Activated CD8-positive, alpha-beta memory T cell treated with anti-CD3 and anti-CD28 coated beads, Interleukin-2, amount 10 ng/mL, durations not matched to agents 7 days and 5 days (primary cell): ENCODE results near the gene RPL19. TPM values are rescaled to one million over a fixed set of nuclear protein-coding genes. Genes with fewer than 3 reads are reported as not detected.
A peak's percentile ranks its signal among the peaks of the same experiment; 100 is the strongest.

Source experiments
- ATAC-seq: fragments of 150-1000 bp; cut with Tn5 transposase; one replicate; pipeline ENCODE4 v1.10.0; 2021; ENCODE audit warnings: moderate library complexity
- CTCF ChIA-PET: fragments of 350-600 bp; sonication (Branson Sonifier 250); formaldehyde crosslinking; loops from one replicate; lab custom pipeline; 2021; ENCODE audit warnings: antibody characterized with exemption; lab: Charles Lee
- DNase-seq: peaks from one replicate; pipeline ENCODE4 v3.0.0-alpha.2; 2020
- H3K27ac Mint-ChIP-seq: one replicate; pipeline ENCODE4 v1.8.0; 2021; ENCODE audit warnings: mild to moderate bottlenecking, mixed read lengths
- H3K27me3 Mint-ChIP-seq: one replicate; pipeline ENCODE4 v1.8.0; 2021; ENCODE audit warnings: mixed read lengths
- H3K36me3 Mint-ChIP-seq: one replicate; pipeline ENCODE4 v1.8.0; 2021; ENCODE audit warnings: mild to moderate bottlenecking, mixed read lengths
- H3K4me1 Mint-ChIP-seq: one replicate; pipeline ENCODE4 v1.8.0; 2021; ENCODE audit warnings: mixed read lengths
- H3K4me3 Mint-ChIP-seq: one replicate; pipeline ENCODE4 v1.8.0; 2021; ENCODE audit warnings: mild to moderate bottlenecking, moderate library complexity, mixed read lengths
- H3K9me3 Mint-ChIP-seq: one replicate; pipeline ENCODE4 v1.8.0; 2022; ENCODE audit warnings: low read depth, mixed read lengths
- total RNA-seq, 2 experiments: library from RNA; stranded (reverse); gene quantifications; one replicate each; pipeline ENCODE4 v1.2.3, GENCODE V29; 2021

Gene RPL19
- total RNA-seq, 2 experiments from 2014 or later = 1,859 to 1,928 TPM

DNA sequence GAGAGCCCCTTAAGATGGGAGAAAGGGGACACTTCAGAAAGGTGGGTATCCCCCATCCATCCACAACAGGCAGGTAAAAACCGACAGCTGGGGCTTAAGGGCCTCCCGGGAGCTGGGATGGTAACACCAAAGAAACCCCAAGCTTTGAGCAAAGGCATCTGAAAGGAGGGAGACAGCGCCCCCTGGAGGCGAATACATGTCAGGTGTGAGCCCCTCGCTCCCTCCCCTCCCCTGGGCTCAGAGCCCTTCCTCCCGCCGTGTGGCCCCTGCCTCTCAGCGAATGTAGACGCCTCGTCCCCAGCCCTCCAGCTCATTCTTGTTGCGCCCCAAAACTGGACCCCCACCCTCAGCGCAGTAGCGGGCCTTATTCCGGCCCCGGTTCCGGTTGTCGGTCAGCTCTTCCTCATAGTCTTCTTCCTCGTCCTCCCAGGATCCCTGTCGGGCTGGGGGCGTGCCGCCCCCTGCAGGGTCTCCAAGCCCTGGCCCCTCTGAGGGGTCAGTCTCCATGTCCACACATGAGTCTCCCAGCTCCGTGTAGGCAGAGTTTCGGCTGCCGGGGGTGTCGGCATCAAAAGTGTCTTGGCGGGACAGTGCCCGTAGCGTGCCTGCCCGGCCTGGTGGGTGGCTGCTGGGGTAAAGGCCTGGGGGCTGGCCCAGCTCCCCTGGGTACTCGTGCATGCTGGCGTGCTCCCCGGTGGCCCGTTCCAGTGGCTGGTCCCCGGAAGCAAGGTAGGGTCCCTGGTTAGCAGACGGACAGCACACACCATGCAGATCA, 25.0 kb upstream of the RPL19 start:
- CTCF ChIA-PET = interaction anchor here (0.6 to 20.6 kb wide), 55 partner anchors 9 to 413 kb away, joined by 3 to 516 read pairs (median 4); partner anchors contain the start of genes ARL5C, CACNB1, FBXO47 and LASP1NB
- no peak overlapping the region for H3K27ac Mint-ChIP-seq
- ATAC-seq (peak; percentile 85), DNase-seq (peak; percentile 84)
- H3K27me3 Mint-ChIP-seq = no peaks in the 10 kb centered on the region
- no peaks in the 10 kb centered on the region for H3K9me3 Mint-ChIP-seq
- no peak overlapping the region for H3K4me3 Mint-ChIP-seq
- H3K4me1 Mint-ChIP-seq = peaks cover 23% of the 10 kb centered on the region
- H3K36me3 Mint-ChIP-seq = peaks cover 11% of the 10 kb centered on the region

GRCh38 chr17:39175695-39176093, 24.4 kb upstream of the RPL19 start:
- Mint-ChIP-seq H3K27ac (no peak overlapping the region), H3K27me3 (no peaks in the 10 kb centered on the region), H3K4me1 (peaks cover 18% of the 10 kb centered on the region), H3K9me3 (no peaks in the 10 kb centered on the region), H3K36me3 (peaks cover 11% of the 10 kb centered on the region), H3K4me3 (no peak overlapping the region)
- ATAC-seq = no peak
- DNase-seq = no peak
- CTCF ChIA-PET = interaction anchor here (1.1 to 20.6 kb wide), 25 partner anchors 8 to 414 kb away, joined by 3 to 516 read pairs (median 5); partner anchors contain the start of genes ARL5C, CACNB1, PLXDC1 and RPL19

DNA sequence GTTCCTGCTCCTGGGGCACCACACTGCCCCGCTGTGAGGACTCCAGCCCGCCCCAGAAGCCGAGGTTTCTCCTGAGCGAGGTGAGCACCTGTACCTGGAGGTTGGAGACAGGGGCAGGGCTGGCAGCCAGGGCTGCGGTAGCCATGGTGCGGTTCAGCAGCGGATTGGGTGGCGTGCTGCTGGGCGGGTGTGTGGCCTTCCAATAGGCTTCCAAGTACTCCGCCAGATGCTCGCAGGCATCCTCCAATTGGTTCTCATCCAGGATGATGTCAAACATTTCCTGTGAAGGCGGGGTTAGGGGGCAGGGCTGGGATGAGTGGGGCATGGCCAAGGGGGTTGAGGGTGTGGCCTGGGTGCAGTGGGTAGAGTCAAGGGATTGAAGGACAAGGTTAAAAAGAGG, 22.8 kb upstream of the RPL19 start:
- CTCF ChIA-PET = interaction anchor here (6.3 to 20.6 kb wide), 2 partner anchors 20 to 194 kb away, joined by 93 to 516 read pairs; partner anchors contain the start of genes ARL5C and PLXDC1
- Mint-ChIP-seq H3K4me1 (peaks cover 13% of the 10 kb centered on the region), H3K27ac (peak overlapping the region; percentile 15), H3K36me3 (peaks cover 11% of the 10 kb centered on the region), H3K9me3 (no peaks in the 10 kb centered on the region), H3K4me3 (no peak overlapping the region), H3K27me3 (no peaks in the 10 kb centered on the region)
- DNase-seq (no peak), ATAC-seq (no peak)

- CTCF ChIA-PET = interaction anchor here (6.3 to 20.6 kb wide), 2 partner anchors 21 to 195 kb away, joined by 93 to 516 read pairs; partner anchors contain the start of genes ARL5C and PLXDC1
- DNase-seq (no peak), ATAC-seq (no peak)
- H3K27me3 Mint-ChIP-seq = no peaks in the 10 kb centered on the region
- peaks cover under 1% of the 10 kb centered on the region for H3K4me1 Mint-ChIP-seq
- H3K9me3 Mint-ChIP-seq = no peaks in the 10 kb centered on the region
- no peak overlapping the region for H3K4me3 Mint-ChIP-seq
- H3K36me3 Mint-ChIP-seq = peaks cover 20% of the 10 kb centered on the region
- no peak overlapping the region for H3K27ac Mint-ChIP-seq
These were observed 21.5 kb upstream of the RPL19 start for GRCh38 chr17:39178536-39178935.

DNA sequence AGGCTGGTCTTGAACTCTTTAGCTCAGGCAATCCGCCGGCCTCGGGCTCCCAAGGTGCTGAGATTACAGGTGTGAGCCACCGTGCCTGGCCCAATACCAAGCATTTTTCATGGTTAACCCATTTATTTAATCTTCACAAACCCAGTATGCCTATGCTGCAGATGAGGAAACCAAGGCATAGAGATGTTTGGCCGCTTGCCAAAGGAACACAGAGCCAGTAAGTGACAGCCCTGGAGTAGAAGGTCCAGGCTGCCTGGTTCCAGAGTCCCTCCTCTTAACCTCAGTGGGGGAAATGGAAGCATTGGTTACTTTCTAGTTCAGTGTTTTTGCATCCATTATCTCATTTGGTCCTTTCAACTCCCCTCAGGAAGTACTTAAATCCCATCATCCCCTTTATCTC, 18.8 kb upstream of the RPL19 start:
- no peaks in the 10 kb centered on the region for H3K9me3 Mint-ChIP-seq
- H3K4me1 Mint-ChIP-seq = no peaks in the 10 kb centered on the region
- H3K4me3 Mint-ChIP-seq = no peak overlapping the region
- ATAC-seq (no peak), DNase-seq (no peak)
- no peaks in the 10 kb centered on the region for H3K27me3 Mint-ChIP-seq
- CTCF ChIA-PET = interaction anchor here (20.6 kb wide), 1 partner anchor 24 kb away, joined by 516 read pairs; the partner anchor contains the start of genes ARL5C and PLXDC1
- peaks cover 25% of the 10 kb centered on the region for H3K36me3 Mint-ChIP-seq
- H3K27ac Mint-ChIP-seq = no peak overlapping the region

DNA sequence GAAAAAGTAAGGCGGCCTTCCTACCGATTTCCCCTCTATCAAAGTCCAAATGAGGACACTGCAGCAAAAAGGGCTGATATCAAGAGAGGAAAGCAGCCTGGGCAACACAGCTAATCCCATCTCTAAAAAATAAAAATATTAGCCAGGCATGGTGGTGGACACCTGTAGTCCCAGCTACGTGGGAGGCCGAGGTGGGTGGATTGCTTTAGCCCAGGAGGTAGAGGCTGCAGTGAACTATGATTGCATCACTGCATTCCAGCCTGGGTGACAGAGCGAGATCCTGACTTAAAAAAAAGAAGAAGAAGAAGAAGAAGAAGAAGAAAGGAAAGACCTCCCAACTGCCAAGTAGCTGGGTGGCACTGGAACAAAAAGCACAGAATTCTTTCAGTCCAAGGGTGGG, 17.0 kb upstream of the RPL19 start:
- H3K4me3 Mint-ChIP-seq = no peak overlapping the region
- CTCF ChIA-PET = interaction anchor here (1.2 to 3.2 kb wide), 2 partner anchors 8 to 29 kb away, joined by 3 to 12 read pairs; no protein-coding TSS in a partner anchor
- H3K27me3 Mint-ChIP-seq = no peaks in the 10 kb centered on the region
- no peak overlapping the region for H3K27ac Mint-ChIP-seq
- H3K36me3 Mint-ChIP-seq = peaks cover 21% of the 10 kb centered on the region
- ATAC-seq = no peak
- H3K4me1 Mint-ChIP-seq = no peaks in the 10 kb centered on the region
- DNase-seq = no peak
- no peaks in the 10 kb centered on the region for H3K9me3 Mint-ChIP-seq

DNA sequence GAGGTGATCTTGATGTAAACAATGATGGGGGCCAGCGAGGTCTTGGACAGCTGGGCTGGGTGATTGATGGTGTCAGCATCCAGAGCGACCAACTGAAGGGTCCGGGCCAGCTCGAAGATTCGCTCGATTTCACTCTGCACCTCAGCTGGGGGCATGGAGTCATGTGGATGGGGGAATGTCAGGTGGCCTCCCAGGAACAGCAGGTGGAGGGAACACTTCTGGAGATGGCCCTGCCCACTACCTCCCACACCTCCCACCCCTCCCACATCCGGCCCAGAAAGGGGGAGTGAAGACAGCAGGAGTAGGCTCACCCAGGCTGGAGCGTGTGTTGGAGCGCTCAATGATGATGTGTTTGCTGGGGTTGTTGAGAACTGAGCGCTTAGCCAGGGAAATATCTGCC, 16.4 kb upstream of the RPL19 start:
- H3K27ac Mint-ChIP-seq = no peak overlapping the region
- DNase-seq = no peak
- H3K4me1 Mint-ChIP-seq = no peaks in the 10 kb centered on the region
- H3K36me3 Mint-ChIP-seq = peaks cover 20% of the 10 kb centered on the region
- H3K9me3 Mint-ChIP-seq = no peaks in the 10 kb centered on the region
- CTCF ChIA-PET = interaction anchor here (1.2 to 3.2 kb wide), 2 partner anchors 9 to 30 kb away, joined by 3 to 12 read pairs; no protein-coding TSS in a partner anchor
- no peaks in the 10 kb centered on the region for H3K27me3 Mint-ChIP-seq
- no peak overlapping the region for H3K4me3 Mint-ChIP-seq
- no peak for ATAC-seq

DNA sequence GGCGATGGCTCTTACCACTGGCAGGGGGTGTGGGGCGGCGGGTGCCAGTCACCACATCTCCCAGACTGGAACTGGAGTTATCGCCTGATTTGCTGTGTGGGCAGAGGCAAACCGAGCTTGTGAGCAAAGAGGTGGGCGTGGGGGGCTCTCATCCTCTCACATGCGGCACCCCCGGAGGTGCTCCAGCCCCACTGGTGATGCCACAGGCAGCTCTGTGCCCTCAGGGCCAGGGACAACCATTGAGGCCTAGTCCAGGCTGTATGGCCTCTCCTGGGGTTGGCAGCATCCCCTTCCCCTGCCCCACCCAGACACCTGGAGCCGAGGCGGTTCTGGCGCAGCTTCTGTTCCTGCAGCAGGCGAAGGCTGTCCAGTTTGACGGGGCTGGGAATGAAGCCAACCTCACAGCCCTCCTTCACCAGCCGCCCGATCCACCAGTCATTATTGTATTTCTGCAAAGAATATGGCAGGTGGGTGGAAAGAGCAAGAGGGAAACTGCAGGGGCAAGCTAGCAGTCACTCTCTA, 13.5 kb upstream of the RPL19 start:
- no peak overlapping the region for H3K4me3 Mint-ChIP-seq
- no peak overlapping the region for H3K27ac Mint-ChIP-seq
- DNase-seq (no peak), ATAC-seq (no peak)
- CTCF ChIA-PET = interaction anchor here (1.1 kb wide), 1 partner anchor 12 kb away, joined by 8 read pairs; no protein-coding TSS in a partner anchor
- peaks cover 24% of the 10 kb centered on the region for H3K36me3 Mint-ChIP-seq
- H3K9me3 Mint-ChIP-seq = no peaks in the 10 kb centered on the region
- no peaks in the 10 kb centered on the region for H3K27me3 Mint-ChIP-seq
- H3K4me1 Mint-ChIP-seq = no peaks in the 10 kb centered on the region

GRCh38 chr17:39187152-39187830, 12.8 kb upstream of the RPL19 start:
- H3K4me3 Mint-ChIP-seq = no peak overlapping the region
- ATAC-seq (no peak), DNase-seq (no peak)
- H3K36me3 Mint-ChIP-seq = peaks cover 25% of the 10 kb centered on the region
- H3K9me3 Mint-ChIP-seq = no peaks in the 10 kb centered on the region
- H3K4me1 Mint-ChIP-seq = no peaks in the 10 kb centered on the region
- H3K27me3 Mint-ChIP-seq = no peaks in the 10 kb centered on the region
- H3K27ac Mint-ChIP-seq = no peak overlapping the region
- CTCF ChIA-PET = no interaction called here

DNA sequence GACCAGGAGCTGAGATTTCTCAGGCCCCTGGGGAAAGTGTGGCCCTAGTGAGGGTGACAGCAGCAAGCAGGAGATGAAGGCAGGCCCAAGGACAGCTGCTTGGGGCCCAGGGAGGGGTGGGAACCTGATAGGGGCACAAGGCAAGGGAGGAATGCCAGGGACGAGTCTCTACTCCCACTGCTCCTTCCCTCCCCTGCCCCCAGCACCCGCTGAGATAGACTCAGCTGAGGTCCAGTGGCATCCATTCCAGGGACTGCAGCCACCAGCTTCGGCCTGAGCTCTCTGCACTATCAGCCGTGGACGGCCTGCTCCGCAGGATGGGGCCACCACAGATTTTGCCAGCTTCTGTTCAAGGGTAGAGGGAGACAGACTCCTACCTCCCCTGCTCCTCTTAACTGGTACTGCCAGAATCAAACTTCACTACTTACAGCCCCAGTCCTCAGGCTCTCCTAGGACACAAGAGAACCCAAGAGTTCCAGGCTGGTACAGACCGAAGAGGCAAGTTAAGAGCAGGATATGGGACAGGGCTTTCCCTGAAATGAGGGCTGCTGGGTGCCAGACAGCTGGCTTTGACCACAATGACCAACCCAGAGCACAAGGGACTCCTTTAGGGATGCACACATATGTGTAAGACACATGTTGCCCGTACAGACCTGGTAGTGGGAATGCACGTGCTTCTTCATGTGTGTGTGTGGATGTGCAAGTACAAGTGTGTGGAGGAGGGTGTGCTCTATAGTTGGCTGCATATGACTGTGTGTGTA, 8.2 kb upstream of the RPL19 start:
- Mint-ChIP-seq H3K27ac (peak overlapping the region; percentile 5), H3K4me1 (peaks cover 25% of the 10 kb centered on the region), H3K36me3 (peaks cover 16% of the 10 kb centered on the region), H3K4me3 (no peak overlapping the region), H3K27me3 (no peaks in the 10 kb centered on the region), H3K9me3 (no peaks in the 10 kb centered on the region)
- DNase-seq (no peak), ATAC-seq (no peak)
- CTCF ChIA-PET = interaction anchor here (0.9 to 6.1 kb wide), 5 partner anchors 16 to 209 kb away, joined by 3 to 36 read pairs (median 5); partner anchors contain the start of gene ARL5C

DNA sequence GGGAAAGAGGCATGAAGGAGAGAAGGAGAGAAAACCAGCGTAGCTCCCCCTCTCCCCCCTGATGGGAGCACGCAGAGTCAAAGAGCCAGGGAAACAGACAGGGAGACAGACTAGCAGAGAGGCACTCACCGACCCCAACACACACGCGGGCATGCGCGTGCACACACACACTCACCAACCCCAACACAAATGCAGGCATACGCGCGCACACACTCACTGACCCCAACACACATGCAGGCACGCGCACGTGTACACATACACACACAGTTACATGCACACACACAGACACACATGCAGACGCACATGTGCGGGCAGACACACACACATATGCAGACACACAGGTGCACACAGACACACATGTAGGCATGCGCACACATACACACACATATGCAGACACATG, 7.2 kb upstream of the RPL19 start:
- Mint-ChIP-seq H3K4me1 (peaks cover 25% of the 10 kb centered on the region), H3K27ac (no peak overlapping the region), H3K36me3 (peaks cover 12% of the 10 kb centered on the region), H3K27me3 (no peaks in the 10 kb centered on the region), H3K4me3 (no peak overlapping the region), H3K9me3 (no peaks in the 10 kb centered on the region)
- no peak for DNase-seq
- CTCF ChIA-PET = interaction anchor here (1.8 to 6.1 kb wide), 2 partner anchors 28 to 210 kb away, joined by 4 to 36 read pairs; partner anchors contain the start of gene ARL5C
- no peak for ATAC-seq

- CTCF ChIA-PET = interaction anchor here (1.8 to 6.1 kb wide), 2 partner anchors 28 to 210 kb away, joined by 4 to 36 read pairs; partner anchors contain the start of gene ARL5C
- no peak overlapping the region for H3K27ac Mint-ChIP-seq
- peaks cover 12% of the 10 kb centered on the region for H3K36me3 Mint-ChIP-seq
- no peaks in the 10 kb centered on the region for H3K9me3 Mint-ChIP-seq
- ATAC-seq (no peak), DNase-seq (no peak)
- peaks cover 29% of the 10 kb centered on the region for H3K4me1 Mint-ChIP-seq
- H3K4me3 Mint-ChIP-seq = no peak overlapping the region
- no peaks in the 10 kb centered on the region for H3K27me3 Mint-ChIP-seq
These were observed 6.7 kb upstream of the RPL19 start for GRCh38 chr17:39193346-39193745.
